HFFc6 (cell line): ENCODE data around the gene RPS19BP1. TPM values are rescaled to one million over a fixed set of nuclear protein-coding genes. Genes with fewer than 3 reads are reported as not detected.
A peak's percentile ranks its signal among the peaks of the same experiment; 100 is the strongest.

Source experiments
- DNase-seq: peaks from one replicate; pipeline ENCODE4 v3.0.0-alpha.2; 2018
- H3K27ac Mint-ChIP-seq: 2 replicates; pipeline ENCODE4 v1.8.0; 2020; ENCODE audit warnings: mild to moderate bottlenecking, mixed read lengths
- H3K27me3 Mint-ChIP-seq: 2 replicates; pipeline ENCODE4 v1.8.0; 2021; ENCODE audit warnings: mild to moderate bottlenecking, moderate library complexity, mixed read lengths; ENCODE audit not compliant: insufficient read depth
- H3K36me3 Mint-ChIP-seq: 2 replicates; pipeline ENCODE4 v1.8.0; 2021; ENCODE audit warnings: low read depth, mixed read lengths
- H3K4me1 Mint-ChIP-seq: 2 replicates; pipeline ENCODE4 v1.8.0; 2020; ENCODE audit warnings: low read depth, mixed read lengths
- H3K4me3 Mint-ChIP-seq: 2 replicates; pipeline ENCODE4 v1.8.0; 2020; ENCODE audit warnings: mild to moderate bottlenecking, moderate library complexity, mixed read lengths
- H3K9me3 Mint-ChIP-seq: 2 replicates; pipeline ENCODE4 v1.8.0; 2020; ENCODE audit warnings: mild to moderate bottlenecking, mixed read lengths
- total RNA-seq, 6 experiments: library from RNA; stranded (reverse); fragmentation: NEBNext Ultra II Directional; extraction: Animal tissue kit (Norgen Biotek cat#: 25700); gene quantifications; 2 replicates in 1 of 6; 3 replicates in 5 of 6; pipeline ENCODE4 v1.2.3, GENCODE V29; 2021
- TF ChIP-seq, protein P1 (sequence below): fragments of 200-600 bp; sonication (generic); IDR thresholded peaks from 2 replicates; pipeline ENCODE4 v1.5.0; 2021; ENCODE audit warnings: antibody characterized with exemption, mild to moderate bottlenecking

The RPS19BP1 gene
- total RNA-seq, 6 experiments from 2014 or later: 60.5 to 85.5 (median 75.9) TPM

GRCh38 chr22:39535831-39536449, 3.4 kb upstream of the RPS19BP1 start:
- TF ChIP-seq, protein P1, sequence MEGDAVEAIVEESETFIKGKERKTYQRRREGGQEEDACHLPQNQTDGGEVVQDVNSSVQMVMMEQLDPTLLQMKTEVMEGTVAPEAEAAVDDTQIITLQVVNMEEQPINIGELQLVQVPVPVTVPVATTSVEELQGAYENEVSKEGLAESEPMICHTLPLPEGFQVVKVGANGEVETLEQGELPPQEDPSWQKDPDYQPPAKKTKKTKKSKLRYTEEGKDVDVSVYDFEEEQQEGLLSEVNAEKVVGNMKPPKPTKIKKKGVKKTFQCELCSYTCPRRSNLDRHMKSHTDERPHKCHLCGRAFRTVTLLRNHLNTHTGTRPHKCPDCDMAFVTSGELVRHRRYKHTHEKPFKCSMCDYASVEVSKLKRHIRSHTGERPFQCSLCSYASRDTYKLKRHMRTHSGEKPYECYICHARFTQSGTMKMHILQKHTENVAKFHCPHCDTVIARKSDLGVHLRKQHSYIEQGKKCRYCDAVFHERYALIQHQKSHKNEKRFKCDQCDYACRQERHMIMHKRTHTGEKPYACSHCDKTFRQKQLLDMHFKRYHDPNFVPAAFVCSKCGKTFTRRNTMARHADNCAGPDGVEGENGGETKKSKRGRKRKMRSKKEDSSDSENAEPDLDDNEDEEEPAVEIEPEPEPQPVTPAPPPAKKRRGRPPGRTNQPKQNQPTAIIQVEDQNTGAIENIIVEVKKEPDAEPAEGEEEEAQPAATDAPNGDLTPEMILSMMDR: no peak

GRCh38 chr22:39535357-39535725, 2.8 kb upstream of the RPS19BP1 start:
- Mint-ChIP-seq H3K27ac (no peak overlapping the region), H3K36me3 (peaks cover 14% of the 10 kb centered on the region), H3K4me3 (no peak overlapping the region), H3K9me3 (no peaks in the 10 kb centered on the region), H3K4me1 (peaks cover 23% of the 10 kb centered on the region), H3K27me3 (peaks cover 8% of the 10 kb centered on the region)
- DNase-seq: no peak
- TF ChIP-seq, protein P1: no peak

More at GRCh38 chr22:39535831-39536449, 3.4 kb upstream of the RPS19BP1 start:
- DNase-seq: no peak
- peaks cover 9% of the 10 kb centered on the region for H3K36me3 Mint-ChIP-seq
- H3K9me3 Mint-ChIP-seq: no peaks in the 10 kb centered on the region
- peaks cover 12% of the 10 kb centered on the region for H3K27me3 Mint-ChIP-seq
- H3K4me1 Mint-ChIP-seq: peaks cover 17% of the 10 kb centered on the region
- no peak overlapping the region for H3K27ac Mint-ChIP-seq
- no peak overlapping the region for H3K4me3 Mint-ChIP-seq

GRCh38 chr22:39534591-39535356, 2.2 kb upstream of the RPS19BP1 start:
- Mint-ChIP-seq H3K27ac (peak overlapping the region; percentile 54; the same call in 1 of the 2 replicates), H3K4me1 (peaks cover 29% of the 10 kb centered on the region)

GRCh38 chr22:39534092-39534506, 1.6 kb upstream of the RPS19BP1 start:
- peaks cover 20% of the 10 kb centered on the region for H3K36me3 Mint-ChIP-seq
- DNase-seq: no peak
- peaks cover 35% of the 10 kb centered on the region for H3K4me1 Mint-ChIP-seq
- no peaks in the 10 kb centered on the region for H3K9me3 Mint-ChIP-seq
- H3K4me3 Mint-ChIP-seq: no peak overlapping the region
- peak overlapping the region; percentile 54; the same call in 1 of the 2 replicates for H3K27ac Mint-ChIP-seq
- TF ChIP-seq, protein P1: no peak
- peaks cover 4% of the 10 kb centered on the region for H3K27me3 Mint-ChIP-seq

More at GRCh38 chr22:39534591-39535356, 2.2 kb upstream of the RPS19BP1 start:
- TF ChIP-seq, protein P1: peak; percentile 98
- peaks cover 19% of the 10 kb centered on the region for H3K36me3 Mint-ChIP-seq
- no peak for DNase-seq
- peaks cover 3% of the 10 kb centered on the region for H3K27me3 Mint-ChIP-seq
- no peak overlapping the region for H3K4me3 Mint-ChIP-seq
- H3K9me3 Mint-ChIP-seq: no peaks in the 10 kb centered on the region

DNA sequence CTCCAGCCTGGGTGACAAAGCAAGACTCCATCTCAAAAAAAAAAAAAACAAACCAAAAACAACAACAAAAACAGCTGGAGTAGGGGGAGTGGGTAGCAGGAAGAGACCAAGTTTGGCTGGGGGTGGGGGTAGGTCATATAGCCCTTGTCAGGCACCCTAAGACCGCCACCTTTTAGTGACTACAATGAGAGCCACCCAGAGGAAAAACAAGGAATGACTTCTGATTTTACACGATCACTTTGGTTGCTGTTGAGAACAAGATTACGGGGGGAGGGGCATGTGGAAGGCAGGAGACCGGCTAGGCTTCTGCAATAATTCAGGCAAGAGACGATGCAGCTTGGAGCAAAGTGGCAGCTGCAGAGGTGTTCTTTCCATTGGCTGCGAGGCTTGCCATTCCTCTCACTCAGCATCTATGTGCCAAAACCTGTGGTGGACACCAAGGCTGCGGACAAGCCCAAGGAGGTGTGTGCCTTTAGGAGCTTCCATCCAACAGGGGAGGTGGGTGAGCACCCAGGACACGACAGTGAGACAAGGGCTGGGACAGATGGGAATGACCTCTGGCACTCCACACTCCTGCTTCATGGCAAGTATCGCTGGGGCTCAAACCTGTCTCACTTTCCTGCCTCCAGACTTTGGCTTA, 1.7 kb downstream of the RPS19BP1 start:
- H3K9me3 Mint-ChIP-seq: no peaks in the 10 kb centered on the region
- peaks cover 5% of the 10 kb centered on the region; the same call in 1 of the 2 replicates for H3K27me3 Mint-ChIP-seq
- TF ChIP-seq, protein P1: peak; percentile 61
- peaks cover 20% of the 10 kb centered on the region for H3K36me3 Mint-ChIP-seq
- peak overlapping the region; percentile 91 for H3K4me3 Mint-ChIP-seq
- H3K4me1 Mint-ChIP-seq: peaks cover 57% of the 10 kb centered on the region
- peak overlapping the region; percentile 54 for H3K27ac Mint-ChIP-seq
- no peak for DNase-seq
